Hepatic stellate cell (primary cell): Measurements from ENCODE around the gene MLST8.
"Not testable (repeated sequence)": the region's sequence is repeated elsewhere in the genome, so short reads cannot be mapped to it uniquely, and the experiment has no call there.

ENCODE experiments used
- DNase-seq: peaks from one replicate; pipeline ENCODE4 v3.0.0; 2011; ENCODE audit warnings: low spot score

Gene MLST8

GRCh38 chr16:2232094-2232990, 27.1 kb downstream of the MLST8 start:
- no peak for DNase-seq

- no peak for DNase-seq
Observed at GRCh38 chr16:2233046-2233775, 28.0 kb downstream of the MLST8 start.

DNA sequence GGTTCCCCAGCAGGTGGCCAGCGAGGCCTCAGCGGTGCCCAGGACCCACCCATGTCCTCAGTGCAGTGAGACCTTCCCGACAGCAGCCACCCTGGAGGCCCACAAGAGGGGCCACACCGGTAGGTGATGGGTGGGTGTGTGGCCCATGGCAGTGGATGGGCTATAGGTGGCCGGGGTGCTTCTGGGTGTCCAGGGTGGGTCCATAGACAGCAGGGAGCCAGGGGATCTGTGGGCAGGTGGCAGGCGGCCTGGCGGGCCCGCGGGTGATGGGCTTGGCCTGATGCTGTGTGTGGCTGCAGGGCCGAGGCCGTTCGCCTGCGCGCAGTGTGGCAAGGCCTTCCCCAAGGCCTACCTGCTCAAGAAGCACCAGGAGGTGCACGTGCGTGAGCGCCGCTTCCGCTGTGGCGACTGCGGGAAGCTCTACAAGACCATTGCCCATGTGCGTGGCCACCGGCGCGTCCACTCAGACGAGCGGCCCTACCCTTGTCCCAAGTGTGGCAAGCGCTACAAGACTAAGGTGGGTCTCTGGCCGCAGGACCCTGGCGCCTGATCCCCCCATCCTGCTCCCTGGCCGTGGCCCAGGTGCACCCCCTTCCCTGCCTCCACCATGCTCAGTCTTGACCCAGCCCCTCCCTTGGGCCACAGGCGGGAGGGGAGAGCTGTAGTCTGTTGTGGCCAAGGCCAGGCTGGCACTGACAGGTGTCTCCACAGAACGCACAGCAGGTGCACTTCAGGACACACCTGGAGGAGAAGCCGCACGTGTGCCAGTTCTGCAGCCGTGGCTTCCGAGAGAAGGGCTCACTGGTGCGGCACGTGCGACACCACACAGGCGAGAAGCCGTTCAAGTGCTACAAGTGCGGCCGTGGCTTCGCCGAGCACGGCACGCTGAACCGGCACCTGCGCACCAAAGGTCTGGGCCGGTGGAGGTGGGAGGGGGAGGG, 28.9 kb downstream of the MLST8 start:
- no peak for DNase-seq

- DNase-seq = no peak
Observed at GRCh38 chr16:2234813-2235170, 29.5 kb downstream of the MLST8 start.

- DNase-seq = no peak
Observed at GRCh38 chr16:2235234-2235651, 30.0 kb downstream of the MLST8 start.

- DNase-seq = no peak
Observed at GRCh38 chr16:2235695-2236336, 30.6 kb downstream of the MLST8 start.

GRCh38 chr16:2236337-2237101, 31.3 kb downstream of the MLST8 start, which contains the start of gene DNASE1L2:
TSS of gene DNASE1L2 (plus strand) at chr16:2236444. CDS start at chr16:2236817, 373 bp downstream.
- DNase-seq = peak; percentile 63

- no peak for DNase-seq
Observed at GRCh38 chr16:2237102-2237482, 31.8 kb downstream of the MLST8 start.

- no peak for DNase-seq
Observed at GRCh38 chr16:2237493-2238149, 32.4 kb downstream of the MLST8 start.

GRCh38 chr16:2238150-2238837, 33.0 kb downstream of the MLST8 start:
- DNase-seq = no peak

GRCh38 chr16:2238838-2239675, 33.8 kb downstream of the MLST8 start:
- DNase-seq = no peak

- DNase-seq = not testable (repeated sequence)
Observed at GRCh38 chr16:2240331-2240730, 35.1 kb downstream of the MLST8 start.

GRCh38 chr16:2242598-2242997, 37.3 kb downstream of the MLST8 start:
- DNase-seq = no peak

GRCh38 chr16:2243031-2243528, 37.8 kb downstream of the MLST8 start:
- no peak for DNase-seq

GRCh38 chr16:2243781-2244180, 38.5 kb downstream of the MLST8 start:
- no peak for DNase-seq

DNA sequence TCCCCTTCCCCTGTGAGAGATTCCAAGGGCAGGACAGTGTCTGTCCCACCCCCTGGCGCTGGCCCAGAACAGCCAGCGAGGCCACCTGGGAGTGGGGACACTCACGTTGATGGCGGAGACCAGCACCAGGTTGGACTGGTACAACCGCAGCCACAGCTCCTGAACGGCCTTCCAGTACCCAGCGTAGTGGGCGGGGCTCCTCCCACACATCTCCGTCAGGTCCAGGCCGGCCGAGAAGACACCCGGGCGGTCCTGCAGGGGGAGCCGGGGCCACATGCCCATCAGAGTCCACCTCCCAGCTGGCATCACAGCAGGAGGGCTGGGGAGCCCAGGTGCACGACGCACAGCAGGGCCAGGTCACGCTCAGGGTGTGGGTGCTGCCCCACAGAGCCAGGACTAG, 39.0 kb downstream of the MLST8 start:
- DNase-seq = no peak

GRCh38 chr16:2244926-2245795, 39.9 kb downstream of the MLST8 start:
- no peak for DNase-seq
